ENCODE measurements around the gene GRM7. TPM values are rescaled to one million over a fixed set of nuclear protein-coding genes. Genes with fewer than 3 reads are reported as not detected.

GRM7 gene
- total RNA-seq, 4 donors from 2014 or later: 0.39 TPM; not detected in 3

GRCh38 chr3:6854184-6854583, 6.7 kb upstream of the GRM7 start:
- Histone ChIP-seq H3K27me3 (no peaks in the 10 kb centered on the region), H3K36me3 (no peaks in the 10 kb centered on the region), H3K27ac (replicated peaks in 1 of 4) (no peak overlapping the region), H3K9me3 (no peaks in the 10 kb centered on the region), H3K4me3 (no peak overlapping the region), H3K4me1 (no peaks in the 10 kb centered on the region)
- TF ChIP-seq CTCF (IDR thresholded peaks at IDR 0.05): no peak
- TF ChIP-seq POLR2A (IDR thresholded peaks at IDR 0.05; ENCODE audit: low read depth): no peak
- intact Hi-C loops (cut with DNase I): no loop called here
- 96% methylated on average over 2 of the region's 2 CpGs for WGBS
- no peak for DNase-seq (ENCODE audit: extremely low spot score)

GRCh38 chr3:6857510-6857909, 3.4 kb upstream of the GRM7 start:
- no peak overlapping the region for H3K27ac ChIP-seq (replicated peaks in 1 of 4)
- no peak for DNase-seq (ENCODE audit: extremely low spot score)
- no peaks in the 10 kb centered on the region for H3K36me3 ChIP-seq
- H3K4me1 ChIP-seq: peaks cover 7 to 22% (median 21%) of the 10 kb centered on the region in 4 donors
- no peaks in the 10 kb centered on the region for H3K9me3 ChIP-seq
- TF ChIP-seq CTCF (IDR thresholded peaks at IDR 0.05) (no peak), EP300 (IDR thresholded peaks at IDR 0.05) (no peak)
- WGBS: 72% methylated on average over 5 of the region's 5 CpGs
- intact Hi-C loops (cut with DNase I): no loop called here
- H3K27me3 ChIP-seq: peaks cover 0 to 30% (median 15%) of the 10 kb centered on the region in 4 donors
- H3K4me3 ChIP-seq: no peak overlapping the region

GRCh38 chr3:6860149-6860953, 564 bp upstream of the GRM7 start:
- Histone ChIP-seq H3K27ac (replicated peaks in 1 of 4) (no peak overlapping the region), H3K4me1 (peaks cover 7 to 26% (median 24%) of the 10 kb centered on the region in 4 donors), H3K36me3 (no peaks in the 10 kb centered on the region), H3K9me3 (no peaks in the 10 kb centered on the region), H3K4me3 (peak overlapping the region; percentile 31 to 59 (median 48)), H3K27me3 (peaks cover 0 to 51% (median 23%) of the 10 kb centered on the region in 4 donors)
- WGBS: 13% methylated on average over 27 of the region's 28 CpGs
- TF ChIP-seq EP300 (IDR thresholded peaks at IDR 0.05): no peak
- intact Hi-C loops (cut with DNase I): no loop called here
- DNase-seq (ENCODE audit: extremely low spot score): no peak

- H3K4me3 ChIP-seq: peak overlapping the region; percentile 31 to 59 (median 48)
- DNase-seq (ENCODE audit: extremely low spot score): no peak
- no peak for TF ChIP-seq POLR2A (IDR thresholded peaks at IDR 0.05; ENCODE audit: low read depth)
- no peak for TF ChIP-seq CTCF (IDR thresholded peaks at IDR 0.05)
- no peak for TF ChIP-seq POLR2AphosphoS5 (IDR thresholded peaks at IDR 0.05)
- TF ChIP-seq EP300 (IDR thresholded peaks at IDR 0.05): no peak
- WGBS: 0% methylated on average over 4 of the region's 30 CpGs
- H3K27ac ChIP-seq (replicated peaks in 1 of 4): no peak overlapping the region
- peaks cover 7 to 26% (median 24%) of the 10 kb centered on the region in 4 donors for H3K4me1 ChIP-seq
- H3K9me3 ChIP-seq: no peaks in the 10 kb centered on the region
- intact Hi-C loops (cut with DNase I): no loop called here
- peaks cover 0 to 51% (median 23%) of the 10 kb centered on the region in 4 donors for H3K27me3 ChIP-seq
- H3K36me3 ChIP-seq: no peaks in the 10 kb centered on the region
These were observed 698 bp downstream of the GRM7 start for GRCh38 chr3:6861625-6862000.

GRCh38 chr3:6862041-6862879, 1.3 kb downstream of the GRM7 start:
- Histone ChIP-seq H3K9me3 (no peaks in the 10 kb centered on the region), H3K4me1 (peaks cover 7 to 26% (median 24%) of the 10 kb centered on the region in 4 donors), H3K36me3 (no peaks in the 10 kb centered on the region), H3K27me3 (peaks cover 0 to 51% (median 23%) of the 10 kb centered on the region in 4 donors), H3K4me3 (peak overlapping the region; percentile 31 to 59 (median 48)), H3K27ac (replicated peaks in 1 of 4) (no peak overlapping the region)
- no peak for DNase-seq (ENCODE audit: extremely low spot score)
- intact Hi-C loops (cut with DNase I): no loop called here
- WGBS: under 1% methylated on average over 26 of the region's 45 CpGs
- no peak for TF ChIP-seq POLR2AphosphoS5 (IDR thresholded peaks at IDR 0.05)
- no peak for TF ChIP-seq EP300 (IDR thresholded peaks at IDR 0.05)
- no peak for TF ChIP-seq POLR2A (IDR thresholded peaks at IDR 0.05; ENCODE audit: low read depth)
- no peak for TF ChIP-seq CTCF (IDR thresholded peaks at IDR 0.05)

Measured in esophagus muscularis mucosa (tissue), 4 donors.